GM12873 (cell line): Measurements from ENCODE around the gene TBP.

Experiments used
- CTCF ChIP-seq: IDR thresholded peaks from 2 replicates; pipeline ENCODE4 v1.5.1; 2012; ENCODE audit warnings: low read depth, mild to moderate bottlenecking, moderate library complexity, low read length, control low read depth; ENCODE audit not compliant: insufficient read depth; ENCODE audit errors: missing control alignments

The TBP gene

GRCh38 chr6:170554013-170554795 is at the start of gene TBP:
TBP (plus strand) TSS chr6:170554369; CDS start chr6:170557030, 2,661 bp downstream.
- TF ChIP-seq CTCF = no peak

- TF ChIP-seq CTCF = no peak
Measured at GRCh38 chr6:170504479-170504878, 49.7 kb upstream of the TBP start.

GRCh38 chr6:170505306-170505705 is 48.9 kb upstream of the TBP start:
- TF ChIP-seq CTCF = no peak

- no peak for TF ChIP-seq CTCF
Measured at GRCh38 chr6:170506446-170506845, 47.7 kb upstream of the TBP start.

GRCh38 chr6:170509723-170510018 is 44.5 kb upstream of the TBP start:
- no peak for TF ChIP-seq CTCF

- no peak for TF ChIP-seq CTCF
Measured at GRCh38 chr6:170510631-170511030, 43.5 kb upstream of the TBP start.

GRCh38 chr6:170512249-170512648 is 41.9 kb upstream of the TBP start:
- TF ChIP-seq CTCF = no peak
